ENCODE results near the gene ANKDD1B.
A peak's percentile ranks its signal among the peaks of the same experiment; 100 is the strongest.
"Not testable (repeated sequence)": the region's sequence is repeated elsewhere in the genome, so short reads cannot be mapped to it uniquely, and the experiment has no call there.

ANKDD1B gene

DNA sequence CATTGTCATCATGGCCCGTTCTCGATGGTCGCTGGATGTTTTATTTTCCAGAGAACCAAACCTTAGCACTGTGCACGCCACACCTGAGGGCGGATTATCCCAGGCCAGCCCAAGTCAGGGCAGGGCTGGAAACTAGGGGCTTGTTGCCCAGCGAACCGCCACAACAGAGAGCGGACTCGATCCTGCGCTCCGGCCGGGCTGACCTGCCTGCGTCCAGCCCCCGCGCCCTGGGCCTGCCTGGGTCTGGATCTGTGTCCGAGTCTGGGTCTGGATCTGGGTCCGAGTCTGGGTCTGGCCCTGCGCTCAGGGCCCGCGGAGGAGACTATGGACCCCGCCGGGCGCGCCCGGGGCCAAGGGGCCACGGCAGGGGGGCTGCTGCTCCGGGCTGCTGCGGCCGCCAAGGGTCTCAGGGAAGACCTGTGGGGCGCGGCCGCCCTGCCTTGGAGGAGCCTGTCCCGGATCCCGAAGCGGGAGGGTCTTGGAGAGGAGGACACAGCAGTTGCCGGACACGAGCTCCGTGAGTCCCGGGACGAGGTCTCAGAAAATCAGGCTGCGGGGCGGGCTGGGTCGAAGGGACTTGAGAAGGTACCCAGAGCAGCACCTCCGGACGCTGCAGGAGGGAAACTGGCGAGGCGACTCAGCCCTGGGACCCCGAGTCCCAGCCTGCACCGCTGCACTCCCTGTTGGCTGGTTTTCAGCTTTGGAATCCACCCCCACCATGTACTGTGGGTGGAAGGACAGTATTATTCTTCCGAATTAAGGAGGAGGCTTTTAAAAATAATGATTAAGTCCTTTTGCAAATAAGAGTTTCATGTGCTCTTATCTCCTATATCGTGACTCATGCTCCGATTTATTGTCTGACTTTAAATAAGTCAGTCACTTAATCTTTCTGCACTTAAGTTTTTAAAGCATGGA, at the start of gene ANKDD1B:
Gene ANKDD1B (plus strand): TSS at position 143 of the 915 bp plus-strand sequence. CDS start 182 bp downstream, at position 325.
- Histone ChIP-seq H3K27me3 (no peaks in the 10 kb centered on the region), H3K4me1 (peaks cover 0 to 15% (median 8%) of the 10 kb centered on the region in 4 donors), H3K36me3 (no peaks in the 10 kb centered on the region), H3K27ac (peak within 1 kb of the TSS in 1 of 2 donors; percentile 2), H3K4me3 (peak within 1 kb of the TSS; percentile 45 to 57), H3K9me3 (no peaks in the 10 kb centered on the region)
- DNase-seq: peak; percentile 26 to 68
- TF ChIP-seq, protein P1, sequence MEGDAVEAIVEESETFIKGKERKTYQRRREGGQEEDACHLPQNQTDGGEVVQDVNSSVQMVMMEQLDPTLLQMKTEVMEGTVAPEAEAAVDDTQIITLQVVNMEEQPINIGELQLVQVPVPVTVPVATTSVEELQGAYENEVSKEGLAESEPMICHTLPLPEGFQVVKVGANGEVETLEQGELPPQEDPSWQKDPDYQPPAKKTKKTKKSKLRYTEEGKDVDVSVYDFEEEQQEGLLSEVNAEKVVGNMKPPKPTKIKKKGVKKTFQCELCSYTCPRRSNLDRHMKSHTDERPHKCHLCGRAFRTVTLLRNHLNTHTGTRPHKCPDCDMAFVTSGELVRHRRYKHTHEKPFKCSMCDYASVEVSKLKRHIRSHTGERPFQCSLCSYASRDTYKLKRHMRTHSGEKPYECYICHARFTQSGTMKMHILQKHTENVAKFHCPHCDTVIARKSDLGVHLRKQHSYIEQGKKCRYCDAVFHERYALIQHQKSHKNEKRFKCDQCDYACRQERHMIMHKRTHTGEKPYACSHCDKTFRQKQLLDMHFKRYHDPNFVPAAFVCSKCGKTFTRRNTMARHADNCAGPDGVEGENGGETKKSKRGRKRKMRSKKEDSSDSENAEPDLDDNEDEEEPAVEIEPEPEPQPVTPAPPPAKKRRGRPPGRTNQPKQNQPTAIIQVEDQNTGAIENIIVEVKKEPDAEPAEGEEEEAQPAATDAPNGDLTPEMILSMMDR (IDR thresholded peaks at IDR 0.05): no peak
- intact Hi-C loops (cut with DNase I; ENCODE audit: low total_unique reads): no loop called here

DNA sequence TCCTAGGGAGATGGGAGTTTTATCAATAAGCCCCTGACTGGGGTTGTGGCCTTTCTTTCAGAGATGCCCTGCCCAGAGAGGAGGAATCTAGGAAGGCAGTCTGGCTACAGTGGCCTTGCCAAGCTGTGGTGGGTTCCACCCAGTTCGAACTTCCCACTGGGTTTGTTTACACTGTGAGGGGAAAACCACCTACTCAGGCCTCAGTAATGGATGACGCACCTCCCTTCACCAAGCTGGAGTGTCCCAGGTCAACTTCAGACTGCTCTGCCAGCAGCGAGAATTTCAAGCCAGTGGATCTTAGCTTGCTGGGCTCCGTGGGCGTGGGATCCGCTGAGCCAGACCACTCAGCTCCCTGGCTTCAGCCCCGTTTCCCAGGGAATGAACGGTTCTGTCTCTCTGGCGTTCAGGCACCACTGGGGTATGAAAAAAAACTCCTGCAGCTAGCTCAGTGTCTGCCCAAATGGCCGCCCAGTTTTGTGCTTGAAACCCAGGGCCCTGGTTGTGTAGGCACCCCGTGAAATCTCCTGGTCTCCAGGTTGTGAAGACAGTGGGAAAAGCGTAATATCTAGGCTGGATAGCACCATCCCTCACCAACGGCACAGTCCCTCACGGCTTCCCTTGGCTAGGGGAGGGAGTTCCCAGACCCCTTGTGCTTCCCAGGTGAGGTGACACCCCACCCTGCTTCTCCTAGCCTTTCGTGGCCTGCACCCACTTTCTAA, 45.1 kb upstream of the ANKDD1B start:
- DNase-seq; H3K9me3 ChIP-seq; H3K27me3 ChIP-seq; intact Hi-C loops (cut with DNase I; ENCODE audit: low total_unique reads); H3K4me3 ChIP-seq: not testable (repeated sequence)
- Histone ChIP-seq H3K4me1 (peaks cover 0 to 23% (median 18%) of the 10 kb centered on the region in 4 donors), H3K36me3 (peaks cover 0 to 18% (median 6%) of the 10 kb centered on the region in 3 donors), H3K27ac (peak overlapping the region in 1 of 2 donors; percentile 30)

DNA sequence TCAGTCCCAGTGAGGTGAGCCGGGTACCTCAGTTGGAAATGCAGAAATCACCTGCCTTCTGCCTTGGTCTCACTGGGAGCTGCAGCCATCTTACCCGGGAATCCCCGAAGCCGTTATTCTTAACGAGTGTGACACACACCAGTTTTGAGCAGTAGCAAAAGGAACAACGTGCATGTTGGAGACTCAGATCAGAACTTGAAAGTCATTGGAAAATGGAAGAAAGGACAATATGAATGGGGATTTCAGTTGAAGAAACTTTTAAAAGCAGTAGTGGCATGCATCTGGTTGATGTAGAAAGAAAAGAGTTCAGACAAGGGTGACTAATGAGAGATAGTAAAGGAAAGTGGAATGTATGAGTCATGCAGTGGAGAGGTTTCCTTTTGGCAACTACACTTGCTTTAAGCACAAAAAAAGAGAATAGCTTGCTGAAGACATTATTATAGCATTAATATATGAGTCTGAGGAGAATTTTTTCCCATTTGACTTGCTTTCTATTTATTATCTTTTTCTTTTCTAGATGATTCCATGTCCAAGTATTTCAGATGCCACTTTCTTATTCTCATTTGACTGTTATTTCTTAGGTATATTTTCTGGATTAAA, 44.4 kb upstream of the ANKDD1B start:
- no peak overlapping the region for H3K4me3 ChIP-seq
- TF ChIP-seq, protein P1 (IDR thresholded peaks at IDR 0.05): no peak
- DNase-seq: no peak
- no peaks in the 10 kb centered on the region for H3K27me3 ChIP-seq
- peaks cover 0 to 9% (median 0%) of the 10 kb centered on the region in 3 donors for H3K9me3 ChIP-seq
- H3K27ac ChIP-seq: peak overlapping the region in 1 of 2 donors; percentile 30
- H3K36me3 ChIP-seq: peaks cover 0 to 18% (median 6%) of the 10 kb centered on the region in 3 donors
- intact Hi-C loops (cut with DNase I; ENCODE audit: low total_unique reads): no loop called here
- H3K4me1 ChIP-seq: peaks cover 0 to 27% (median 18%) of the 10 kb centered on the region in 4 donors

DNA sequence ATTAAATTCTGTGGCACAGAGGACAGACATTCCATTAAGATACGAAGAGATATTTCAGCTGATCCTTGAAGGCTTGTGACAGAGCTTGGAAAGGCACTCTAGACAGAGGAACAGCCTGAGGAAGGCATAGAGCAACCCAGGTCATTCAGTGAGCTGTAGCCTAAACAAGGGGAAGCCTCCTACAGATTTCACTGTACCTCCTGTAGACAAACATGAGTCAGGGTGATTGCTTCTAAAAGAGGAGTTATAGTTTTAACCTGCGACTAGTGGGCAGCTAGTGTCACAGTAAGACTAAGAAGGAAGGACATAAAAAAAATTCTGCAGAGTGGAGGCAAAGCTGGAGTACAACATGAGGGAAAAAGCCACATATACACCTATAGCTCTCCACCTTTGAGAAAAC, 43.5 kb upstream of the ANKDD1B start:
- intact Hi-C loops (cut with DNase I; ENCODE audit: low total_unique reads): no loop called here
- TF ChIP-seq, protein P1 (IDR thresholded peaks at IDR 0.05): no peak
- H3K27ac ChIP-seq: peak overlapping the region in 1 of 2 donors; percentile 14

DNA sequence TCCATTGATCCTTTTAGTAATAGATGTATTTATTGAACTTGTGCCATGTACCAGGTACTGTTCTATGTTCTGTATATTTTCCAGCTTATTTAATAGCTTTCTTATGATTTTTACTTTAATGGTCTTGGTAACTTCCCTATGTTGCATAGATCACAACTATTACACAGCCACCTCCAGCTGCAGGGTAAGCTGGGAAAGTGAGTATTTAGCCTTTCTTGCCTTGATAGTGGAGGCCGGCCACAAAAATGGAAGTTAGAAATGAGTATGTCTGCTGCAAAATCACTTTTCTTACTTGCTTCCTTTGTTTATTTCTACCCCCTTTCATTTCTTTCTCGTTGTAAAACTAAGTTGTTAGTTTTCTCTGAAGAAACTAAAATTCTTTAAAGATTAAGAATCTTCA, 43.1 kb upstream of the ANKDD1B start:
- H3K4me3 ChIP-seq: no peak overlapping the region
- peaks cover 0 to 4% (median 0%) of the 10 kb centered on the region in 3 donors for H3K9me3 ChIP-seq
- TF ChIP-seq, protein P1 (IDR thresholded peaks at IDR 0.05): no peak
- no peak overlapping the region for H3K27ac ChIP-seq
- intact Hi-C loops (cut with DNase I; ENCODE audit: low total_unique reads): no loop called here
- peaks cover 0 to 27% (median 18%) of the 10 kb centered on the region in 4 donors for H3K4me1 ChIP-seq
- DNase-seq: no peak
- peaks cover 0 to 18% (median 6%) of the 10 kb centered on the region in 3 donors for H3K36me3 ChIP-seq
- H3K27me3 ChIP-seq: no peaks in the 10 kb centered on the region

More for the DNA sequence above, 43.5 kb upstream of the ANKDD1B start:
- H3K4me3 ChIP-seq: no peak overlapping the region
- H3K27me3 ChIP-seq: no peaks in the 10 kb centered on the region
- H3K9me3 ChIP-seq: peaks cover 0 to 9% (median 0%) of the 10 kb centered on the region in 3 donors
- peaks cover 0 to 18% (median 6%) of the 10 kb centered on the region in 3 donors for H3K36me3 ChIP-seq
- peaks cover 0 to 27% (median 18%) of the 10 kb centered on the region in 4 donors for H3K4me1 ChIP-seq
- no peak for DNase-seq
